Mesothelial cell of epicardium (in vitro differentiated cells): ENCODE data around the gene KHDRBS1. TPM values are rescaled to one million over a fixed set of nuclear protein-coding genes. Genes with fewer than 3 reads are reported as not detected.

ENCODE experiments used
- DNase-seq, 2 experiments: peaks; one replicate each; pipeline ENCODE4 v3.0.0; 2021; ENCODE audit warnings: low spot score in 2 of 2; ENCODE audit not compliant: unreplicated experiment in 2 of 2
- H3K27ac Mint-ChIP-seq: 2 replicates; pipeline ENCODE4 v1.8.0; 2021; ENCODE audit warnings: mixed read lengths
- H3K27me3 Mint-ChIP-seq: 2 replicates; pipeline ENCODE4 v1.8.0; 2021; ENCODE audit warnings: low read depth, mixed read lengths
- H3K36me3 Mint-ChIP-seq: 2 replicates; pipeline ENCODE4 v1.8.0; 2021; ENCODE audit warnings: mixed read lengths
- H3K4me1 Mint-ChIP-seq: 2 replicates; pipeline ENCODE4 v1.8.0; 2021; ENCODE audit warnings: mixed read lengths
- H3K4me3 Mint-ChIP-seq: 2 replicates; pipeline ENCODE4 v1.8.0; 2021; ENCODE audit warnings: mild to moderate bottlenecking, moderate library complexity, mixed read lengths
- H3K9me3 Mint-ChIP-seq: 2 replicates; pipeline ENCODE4 v1.8.0; 2021; ENCODE audit warnings: mixed read lengths
- total RNA-seq: library from RNA; stranded (reverse); gene quantifications from 3 replicates; pipeline ENCODE4 v1.2.1, GENCODE V29; 2021
- TF ChIP-seq, protein P1 (sequence below): fragments of 200-600 bp; sonication (generic); IDR thresholded peaks from one replicate; pipeline ENCODE4 v1.5.0; 2021; ENCODE audit warnings: antibody characterized with exemption; ENCODE audit not compliant: unreplicated experiment

KHDRBS1 gene
- total RNA-seq, 1 donor from 2014 or later, result 246 TPM

DNA sequence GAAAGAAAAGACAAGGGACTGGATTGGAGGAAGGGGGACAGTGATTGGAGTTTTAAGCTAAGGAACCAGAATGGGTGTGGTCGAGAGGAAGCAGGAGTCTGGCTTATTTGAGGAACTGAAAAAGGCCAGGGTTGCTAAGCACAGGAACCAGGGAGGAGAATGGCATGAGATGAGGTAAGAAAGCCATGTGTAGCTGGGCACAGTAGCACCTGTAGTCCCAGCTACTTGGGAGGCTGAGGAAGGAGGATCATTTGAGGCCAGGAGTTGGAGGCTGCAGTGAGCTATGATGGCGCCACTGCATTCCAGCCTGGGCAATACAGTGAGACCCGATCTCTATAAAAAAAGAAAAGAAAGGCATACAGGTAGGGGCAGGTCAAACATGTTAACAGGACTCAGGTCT, 8.1 kb upstream of the KHDRBS1 start:
- no peak for DNase-seq
- H3K9me3 Mint-ChIP-seq, result no peaks in the 10 kb centered on the region
- TF ChIP-seq, protein P1, sequence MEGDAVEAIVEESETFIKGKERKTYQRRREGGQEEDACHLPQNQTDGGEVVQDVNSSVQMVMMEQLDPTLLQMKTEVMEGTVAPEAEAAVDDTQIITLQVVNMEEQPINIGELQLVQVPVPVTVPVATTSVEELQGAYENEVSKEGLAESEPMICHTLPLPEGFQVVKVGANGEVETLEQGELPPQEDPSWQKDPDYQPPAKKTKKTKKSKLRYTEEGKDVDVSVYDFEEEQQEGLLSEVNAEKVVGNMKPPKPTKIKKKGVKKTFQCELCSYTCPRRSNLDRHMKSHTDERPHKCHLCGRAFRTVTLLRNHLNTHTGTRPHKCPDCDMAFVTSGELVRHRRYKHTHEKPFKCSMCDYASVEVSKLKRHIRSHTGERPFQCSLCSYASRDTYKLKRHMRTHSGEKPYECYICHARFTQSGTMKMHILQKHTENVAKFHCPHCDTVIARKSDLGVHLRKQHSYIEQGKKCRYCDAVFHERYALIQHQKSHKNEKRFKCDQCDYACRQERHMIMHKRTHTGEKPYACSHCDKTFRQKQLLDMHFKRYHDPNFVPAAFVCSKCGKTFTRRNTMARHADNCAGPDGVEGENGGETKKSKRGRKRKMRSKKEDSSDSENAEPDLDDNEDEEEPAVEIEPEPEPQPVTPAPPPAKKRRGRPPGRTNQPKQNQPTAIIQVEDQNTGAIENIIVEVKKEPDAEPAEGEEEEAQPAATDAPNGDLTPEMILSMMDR, result no peak
- H3K27ac Mint-ChIP-seq, result no peak overlapping the region
- no peaks in the 10 kb centered on the region for H3K27me3 Mint-ChIP-seq
- H3K36me3 Mint-ChIP-seq, result no peaks in the 10 kb centered on the region
- no peaks in the 10 kb centered on the region for H3K4me1 Mint-ChIP-seq
- H3K4me3 Mint-ChIP-seq, result no peak overlapping the region

DNA sequence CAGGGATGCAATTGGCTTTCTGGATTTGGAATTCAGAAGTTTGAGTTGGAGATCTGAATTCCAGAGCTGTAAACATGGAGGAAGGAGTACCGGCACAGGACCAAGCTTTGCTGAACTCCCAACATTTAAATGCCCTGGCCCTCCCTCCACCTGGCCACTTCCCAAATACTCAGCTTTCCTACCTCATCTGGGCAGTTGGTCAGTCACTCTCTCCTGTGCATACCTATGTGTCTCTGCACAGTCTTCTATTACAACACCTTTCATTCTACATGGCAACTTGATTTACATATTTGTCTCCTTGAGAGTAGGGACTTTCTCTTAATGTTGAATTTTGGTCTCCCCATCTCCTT, 6.1 kb upstream of the KHDRBS1 start:
- Mint-ChIP-seq H3K4me3 (no peak overlapping the region), H3K4me1 (peaks cover 2% of the 10 kb centered on the region), H3K27ac (no peak overlapping the region), H3K27me3 (no peaks in the 10 kb centered on the region), H3K36me3 (no peaks in the 10 kb centered on the region), H3K9me3 (no peaks in the 10 kb centered on the region)
- DNase-seq, result no peak
- TF ChIP-seq, protein P1, result no peak

DNA sequence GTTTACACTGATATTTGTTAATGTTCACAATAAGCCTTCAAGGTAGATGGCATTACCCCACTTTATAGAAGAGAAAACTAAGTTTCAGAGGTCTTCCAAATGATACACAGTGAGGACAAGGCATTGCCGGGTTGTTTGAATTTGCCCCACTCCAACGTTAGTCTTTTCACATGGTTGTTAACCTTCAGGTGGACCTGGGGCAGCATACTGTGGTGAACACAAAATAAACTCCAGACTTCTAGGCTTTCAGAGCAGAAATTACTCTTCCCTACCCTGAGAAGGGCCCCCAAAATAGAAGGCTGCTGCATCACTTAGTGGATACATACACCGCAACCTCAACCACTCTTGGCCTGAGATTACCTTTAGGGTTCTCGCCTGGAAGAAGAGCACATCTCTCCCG, 3.4 kb upstream of the KHDRBS1 start:
- no peaks in the 10 kb centered on the region for H3K9me3 Mint-ChIP-seq
- no peaks in the 10 kb centered on the region for H3K36me3 Mint-ChIP-seq

DNA sequence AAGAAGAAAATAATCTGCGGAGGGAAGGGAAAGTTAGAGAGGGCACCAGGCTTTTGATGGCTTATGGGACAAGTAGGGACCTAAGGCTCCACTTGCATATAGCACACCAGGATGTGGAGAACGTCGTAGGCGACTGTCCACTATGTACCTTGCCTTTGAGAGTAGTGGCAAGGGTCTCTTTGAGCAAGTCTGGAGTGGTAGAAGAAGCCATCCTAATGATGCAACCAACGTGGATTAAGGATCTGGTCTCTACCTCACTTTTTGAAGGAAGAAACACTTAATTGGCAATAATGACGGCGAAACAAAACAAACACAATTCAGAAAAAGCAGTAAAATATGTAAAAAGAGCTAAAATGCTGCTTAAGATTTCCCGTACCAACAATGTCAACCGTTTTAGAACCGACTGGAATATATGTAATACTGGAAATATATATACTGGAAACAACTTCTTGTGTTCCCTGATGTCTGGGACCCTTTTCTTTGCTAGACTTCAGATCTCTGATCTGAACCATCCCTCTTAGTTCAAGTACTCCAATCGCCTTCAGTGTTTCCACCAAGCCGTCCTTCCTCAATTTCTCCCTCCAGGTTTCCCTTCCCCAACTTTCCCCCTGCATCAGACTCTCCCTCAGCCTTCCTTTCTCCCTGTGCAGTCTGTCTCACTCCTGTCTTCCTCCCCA, 821 bp upstream of the KHDRBS1 start:
- H3K4me3 Mint-ChIP-seq, result peak overlapping the region; percentile 68
- H3K4me1 Mint-ChIP-seq, result peaks cover 28% of the 10 kb centered on the region
- TF ChIP-seq, protein P1, result no peak
- no peaks in the 10 kb centered on the region for H3K9me3 Mint-ChIP-seq
- H3K27ac Mint-ChIP-seq, result peak overlapping the region; percentile 98
- H3K36me3 Mint-ChIP-seq, result no peaks in the 10 kb centered on the region
- no peak for DNase-seq
- H3K27me3 Mint-ChIP-seq, result no peaks in the 10 kb centered on the region

More for the DNA sequence above, 3.4 kb upstream of the KHDRBS1 start:
- Mint-ChIP-seq H3K4me3 (no peak overlapping the region), H3K4me1 (peaks cover 9% of the 10 kb centered on the region), H3K27ac (no peak overlapping the region), H3K27me3 (no peaks in the 10 kb centered on the region)
- TF ChIP-seq, protein P1, result no peak
- DNase-seq, result no peak

DNA sequence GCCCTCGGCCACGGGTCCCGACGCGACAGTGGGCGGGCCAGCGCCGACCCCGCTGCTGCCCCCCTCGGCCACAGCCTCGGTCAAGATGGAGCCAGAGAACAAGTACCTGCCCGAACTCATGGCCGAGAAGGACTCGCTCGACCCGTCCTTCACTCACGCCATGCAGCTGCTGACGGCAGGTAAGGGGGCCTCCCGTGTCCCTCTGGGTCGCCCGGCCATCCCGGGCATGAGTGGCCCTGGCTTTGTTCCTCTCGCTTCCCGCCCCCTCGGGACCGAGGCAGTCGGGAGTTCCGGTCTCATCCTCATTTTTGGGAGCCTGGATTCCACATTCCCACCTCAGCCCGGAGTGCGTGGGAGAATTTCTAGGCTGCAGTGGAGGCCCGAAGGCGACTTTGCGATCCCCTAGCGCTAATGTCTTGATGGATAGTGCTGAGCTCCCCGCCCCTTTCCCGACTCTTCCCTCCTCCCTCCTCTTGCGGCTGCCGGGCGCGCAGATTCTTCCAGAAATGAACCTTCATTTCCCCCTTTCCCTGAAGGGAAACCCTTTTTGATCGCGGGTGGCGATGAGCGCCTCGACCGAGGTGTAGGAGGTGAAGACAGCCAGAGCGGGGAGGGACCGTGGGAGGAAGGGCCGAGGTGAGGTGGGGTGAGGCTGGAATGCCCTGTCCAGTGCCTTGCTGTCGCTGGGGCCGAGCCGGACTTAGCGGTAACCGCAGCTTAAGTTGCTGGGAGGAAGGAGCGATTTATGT, 705 bp downstream of the KHDRBS1 start:
- H3K27ac Mint-ChIP-seq, result peak overlapping the region; percentile 99
- no peaks in the 10 kb centered on the region for H3K27me3 Mint-ChIP-seq
- H3K36me3 Mint-ChIP-seq, result no peaks in the 10 kb centered on the region
- peak overlapping the region; percentile 96 for H3K4me3 Mint-ChIP-seq
- peak; percentile 33 to 63 for DNase-seq
- H3K4me1 Mint-ChIP-seq, result peaks cover 32% of the 10 kb centered on the region
- no peaks in the 10 kb centered on the region for H3K9me3 Mint-ChIP-seq
- TF ChIP-seq, protein P1, result no peak
